ENCODE results near the gene STIM1.

DNA sequence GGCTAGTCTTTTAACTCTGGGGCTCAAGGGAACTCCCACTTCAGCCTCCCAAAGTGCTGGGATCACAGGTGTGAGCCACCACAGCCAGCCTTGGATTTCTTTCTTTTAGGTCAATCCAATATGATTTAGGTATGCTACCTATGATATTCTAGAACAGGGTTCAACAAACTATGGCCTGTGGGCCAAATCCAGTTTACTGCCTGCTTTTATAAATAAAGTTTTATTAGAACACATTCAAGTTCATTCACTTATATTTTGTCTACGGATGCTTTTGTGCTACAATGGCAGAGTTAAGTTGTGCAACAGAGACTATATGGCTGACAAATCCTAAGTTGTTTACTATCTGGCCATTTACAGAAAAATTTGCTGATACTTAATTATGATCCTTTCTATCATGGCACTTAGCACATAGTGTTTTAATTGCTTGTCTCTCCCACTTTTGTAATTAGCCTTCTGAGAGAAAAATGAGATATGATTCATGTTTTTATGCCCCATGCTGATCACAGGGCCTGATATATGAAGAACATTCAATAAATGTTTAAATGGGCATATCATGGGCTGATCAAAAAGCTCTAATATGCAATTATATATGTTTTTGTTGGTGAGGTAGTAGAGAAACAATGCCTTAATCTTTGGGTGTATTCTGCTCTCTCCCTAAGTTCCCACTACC, 109.6 kb downstream of the STIM1 start:
- TF ChIP-seq YY1 (IDR thresholded peaks at IDR 0.05; ENCODE audit: insufficient read depth, insufficient read length), result no peak
- no peak for TF ChIP-seq ZNF274 (IDR thresholded peaks at IDR 0.05; ENCODE audit: low read depth, low read length)
